ENCODE results near the gene KLHL29.

KLHL29 gene

GRCh38 chr2:23659328-23659727, 274.3 kb downstream of the KLHL29 start:
- no peak for DNase-seq (ENCODE audit: low read depth)

DNA sequence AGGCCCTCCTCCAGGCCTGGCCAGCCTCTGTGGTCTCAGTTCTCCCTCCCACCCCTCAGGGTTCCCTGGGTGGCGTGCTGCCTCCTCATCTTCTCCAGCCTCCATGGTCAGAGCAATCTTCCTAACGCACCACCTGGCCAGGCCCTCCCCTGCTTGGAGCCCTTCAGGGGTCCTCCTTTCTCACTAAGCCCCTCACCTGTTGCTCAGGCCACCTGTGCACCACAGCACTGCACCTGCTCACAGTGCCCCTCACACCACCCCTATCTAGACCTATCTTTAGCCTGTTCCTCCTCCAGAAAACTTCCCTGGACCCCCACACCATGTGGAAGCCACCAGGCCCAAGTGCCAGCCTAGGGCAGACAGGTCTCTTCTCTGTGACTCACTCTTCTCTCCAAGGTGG, 274.8 kb downstream of the KLHL29 start:
- no peak for DNase-seq (ENCODE audit: low read depth)

GRCh38 chr2:23660237-23660636, 275.3 kb downstream of the KLHL29 start:
- no peak for DNase-seq (ENCODE audit: low read depth)

GRCh38 chr2:23661276-23662050, 276.5 kb downstream of the KLHL29 start:
- no peak for DNase-seq (ENCODE audit: low read depth)

- no peak for DNase-seq (ENCODE audit: low read depth)
Observed at GRCh38 chr2:23662466-23662865, 277.5 kb downstream of the KLHL29 start.

DNA sequence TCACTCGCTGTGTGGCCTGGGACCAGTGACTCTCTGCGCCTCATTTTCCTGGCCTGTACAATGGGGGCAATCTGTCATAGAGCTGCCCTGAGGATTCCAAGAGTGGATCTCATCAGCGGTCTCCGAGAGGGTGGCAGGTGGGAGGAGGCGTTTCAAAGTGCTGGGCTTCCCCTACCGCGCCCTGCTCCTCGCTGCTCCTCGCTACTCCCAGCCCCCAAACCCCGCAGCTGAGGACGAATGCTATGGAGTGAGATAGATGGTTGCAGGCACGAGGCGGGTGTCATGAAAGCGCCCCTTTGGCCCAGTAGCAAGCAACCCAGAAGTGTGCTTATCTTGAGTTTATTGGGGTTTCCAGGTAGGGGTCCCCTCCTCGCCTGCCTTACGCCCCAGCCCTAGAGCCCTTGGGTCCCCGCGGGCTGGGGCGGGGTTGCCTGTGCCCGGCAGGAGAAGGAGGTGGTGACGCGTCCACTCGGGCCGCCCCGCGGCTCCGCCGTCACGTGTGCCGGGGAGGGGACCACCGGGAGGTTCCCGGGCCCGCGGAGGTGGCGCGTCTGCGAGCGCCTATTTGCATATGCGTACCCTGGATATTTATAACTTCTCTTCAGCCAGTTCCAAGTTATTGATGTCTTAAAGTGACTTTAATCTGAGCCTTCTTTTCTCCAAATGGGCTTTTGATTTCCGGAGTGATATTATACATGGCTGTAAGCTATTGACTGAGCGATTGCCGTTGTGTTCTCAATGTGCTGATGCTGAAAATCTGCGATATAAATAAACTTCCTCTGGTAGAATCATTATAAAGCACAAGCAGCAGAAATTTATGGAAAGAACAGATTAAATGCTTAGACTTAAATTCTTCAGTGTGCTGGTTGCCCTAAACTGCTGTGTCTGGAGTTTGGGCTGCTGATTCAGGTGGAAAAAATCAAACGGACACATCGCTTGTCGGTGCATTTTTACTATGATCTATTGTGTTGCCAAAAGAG, 278.3 kb downstream of the KLHL29 start:
- DNase-seq (ENCODE audit: low read depth): no peak

- no peak for DNase-seq (ENCODE audit: low read depth)
Observed at GRCh38 chr2:23664066-23664788, 279.2 kb downstream of the KLHL29 start.

DNA sequence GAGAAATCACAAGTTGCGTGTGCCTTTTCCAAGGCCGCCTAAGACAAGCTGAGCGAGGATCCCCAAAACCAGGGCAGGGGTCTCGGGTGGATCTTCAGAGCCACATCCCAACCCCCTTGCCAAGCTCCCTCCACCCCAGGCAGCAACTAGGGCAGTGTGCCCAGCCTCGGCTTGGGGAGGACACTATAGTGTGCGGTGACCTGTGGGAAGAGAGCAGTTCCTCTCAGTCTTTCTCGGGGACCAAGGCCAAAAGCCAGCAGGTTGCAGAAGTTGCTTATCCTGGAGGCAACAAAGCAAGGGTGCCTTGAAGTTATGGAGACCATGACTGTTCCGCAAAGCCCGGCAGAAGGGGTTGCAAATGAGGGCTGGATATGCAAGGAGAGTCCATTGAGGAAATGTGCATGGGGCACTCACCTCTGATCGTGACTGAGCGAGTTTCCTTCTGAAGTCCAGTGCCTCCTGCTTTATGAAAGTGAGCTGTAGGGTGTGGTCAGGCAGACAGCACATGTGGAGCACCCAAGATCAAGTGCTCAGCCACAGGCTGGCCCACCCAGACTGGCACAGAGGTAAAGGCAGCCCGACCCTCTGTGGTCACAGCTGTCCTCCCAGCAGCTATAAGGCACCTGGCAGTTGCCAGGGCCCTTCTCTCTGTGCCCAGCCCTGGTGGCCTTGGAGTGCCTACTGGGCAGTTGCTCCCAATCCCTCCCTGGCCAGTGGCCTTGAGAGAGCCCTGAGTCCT, 281.4 kb downstream of the KLHL29 start:
- DNase-seq (ENCODE audit: low read depth): no peak

DNA sequence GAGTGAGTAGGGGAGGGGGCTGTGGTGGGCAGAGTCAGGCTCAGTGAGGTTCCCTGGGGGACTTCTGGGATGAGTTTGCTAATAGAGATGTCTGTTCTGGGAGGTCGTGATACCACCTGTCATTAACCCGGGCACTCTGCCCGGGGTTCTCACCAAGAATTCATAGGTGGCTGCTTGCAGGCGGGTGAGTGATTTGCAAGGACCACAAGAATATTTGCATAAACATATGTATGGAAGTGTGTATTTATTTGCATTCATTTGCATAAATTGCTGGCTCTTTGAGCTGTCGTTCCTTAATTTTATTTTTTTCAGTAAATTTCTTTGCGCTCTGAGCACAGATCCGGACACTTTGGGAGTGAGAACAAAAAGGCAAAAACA, 282.0 kb downstream of the KLHL29 start:
- DNase-seq (ENCODE audit: low read depth): no peak

DNA sequence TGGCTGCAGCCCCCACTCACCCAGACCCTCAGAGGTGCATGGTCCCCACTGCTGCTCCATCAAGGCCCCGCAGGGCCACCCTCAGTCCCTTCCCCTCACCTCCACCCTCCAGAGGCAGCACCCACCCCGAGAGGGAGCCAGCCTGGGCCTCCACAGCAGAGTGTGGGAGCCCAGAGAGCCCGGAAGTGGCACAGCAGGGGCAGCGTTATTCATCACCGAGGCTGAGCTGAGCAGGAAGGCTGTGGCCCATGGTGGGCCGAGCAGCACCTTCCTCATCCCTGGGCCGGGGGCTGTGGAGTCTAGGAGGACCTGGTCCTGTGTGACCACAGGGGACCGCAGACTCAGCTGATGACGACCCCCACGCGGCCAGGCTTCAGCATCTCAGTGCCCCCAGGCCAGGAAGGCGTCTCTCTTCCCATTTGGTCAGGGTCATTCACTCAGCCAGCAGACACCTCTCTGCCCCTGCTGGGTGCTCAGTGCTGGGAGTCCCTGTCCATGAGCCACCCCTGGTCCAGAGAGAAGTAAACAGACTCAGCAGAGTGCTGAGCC, 283.9 kb downstream of the KLHL29 start:
- DNase-seq (ENCODE audit: low read depth): no peak

DNA sequence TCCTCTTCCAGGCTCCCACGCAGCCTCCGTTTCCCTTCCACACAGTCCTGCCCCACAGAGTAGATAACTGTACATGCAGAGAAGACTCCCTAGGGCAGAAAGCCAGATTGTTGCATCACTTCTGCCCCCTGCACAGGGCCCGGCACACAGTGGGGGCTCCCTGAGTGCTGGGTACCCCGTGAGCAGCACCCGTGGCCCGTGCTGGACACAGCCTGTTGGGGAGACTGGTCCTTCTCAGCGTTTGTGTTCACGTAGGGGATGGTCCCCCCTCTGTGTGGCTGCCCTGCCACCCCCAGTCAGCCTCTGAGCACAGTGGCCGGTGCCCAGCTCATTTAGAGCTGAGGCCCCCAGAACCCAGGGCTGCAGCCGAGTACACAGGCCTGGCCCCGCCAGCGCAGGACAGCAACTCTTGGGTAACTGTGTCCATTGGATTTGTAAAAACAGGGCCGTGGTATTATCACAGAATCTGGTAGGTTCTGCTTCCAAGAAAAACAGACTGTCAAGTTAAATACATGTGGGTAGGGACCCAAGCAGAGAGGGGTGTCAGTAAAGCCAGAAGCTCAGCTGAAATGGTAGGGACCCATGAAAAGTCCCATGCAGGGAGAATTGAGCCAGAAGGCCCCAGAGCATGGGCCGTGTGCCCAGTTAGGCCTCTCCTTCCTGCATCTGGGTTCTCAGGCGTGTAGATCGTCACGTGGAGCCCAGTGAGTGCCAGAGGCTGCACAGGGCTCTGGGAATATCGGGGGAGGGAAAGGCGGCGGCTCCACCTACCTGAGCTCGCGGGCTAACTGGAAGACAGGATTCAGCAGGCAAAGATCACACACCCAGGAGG, 284.6 kb downstream of the KLHL29 start:
- no peak for DNase-seq (ENCODE audit: low read depth)

- DNase-seq (ENCODE audit: low read depth): no peak
Observed at GRCh38 chr2:23670245-23670592, 285.2 kb downstream of the KLHL29 start.

DNA sequence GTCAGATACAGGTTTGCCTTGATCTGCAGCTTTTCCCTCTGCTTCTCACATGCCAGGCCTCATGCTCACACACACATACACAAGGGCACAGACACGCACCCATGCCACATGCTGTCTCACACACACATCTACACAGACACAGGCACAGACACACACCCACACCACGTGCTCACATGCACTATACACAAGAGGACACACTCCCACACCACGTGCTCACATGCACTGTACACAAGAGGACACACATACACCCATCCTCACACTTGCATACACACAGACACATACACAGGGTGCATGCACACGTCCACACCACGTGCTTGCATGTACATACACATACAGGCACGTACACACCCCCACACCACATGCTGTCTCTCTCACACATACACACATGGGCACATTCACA, 288.1 kb downstream of the KLHL29 start:
- no peak for DNase-seq (ENCODE audit: low read depth)

DNA sequence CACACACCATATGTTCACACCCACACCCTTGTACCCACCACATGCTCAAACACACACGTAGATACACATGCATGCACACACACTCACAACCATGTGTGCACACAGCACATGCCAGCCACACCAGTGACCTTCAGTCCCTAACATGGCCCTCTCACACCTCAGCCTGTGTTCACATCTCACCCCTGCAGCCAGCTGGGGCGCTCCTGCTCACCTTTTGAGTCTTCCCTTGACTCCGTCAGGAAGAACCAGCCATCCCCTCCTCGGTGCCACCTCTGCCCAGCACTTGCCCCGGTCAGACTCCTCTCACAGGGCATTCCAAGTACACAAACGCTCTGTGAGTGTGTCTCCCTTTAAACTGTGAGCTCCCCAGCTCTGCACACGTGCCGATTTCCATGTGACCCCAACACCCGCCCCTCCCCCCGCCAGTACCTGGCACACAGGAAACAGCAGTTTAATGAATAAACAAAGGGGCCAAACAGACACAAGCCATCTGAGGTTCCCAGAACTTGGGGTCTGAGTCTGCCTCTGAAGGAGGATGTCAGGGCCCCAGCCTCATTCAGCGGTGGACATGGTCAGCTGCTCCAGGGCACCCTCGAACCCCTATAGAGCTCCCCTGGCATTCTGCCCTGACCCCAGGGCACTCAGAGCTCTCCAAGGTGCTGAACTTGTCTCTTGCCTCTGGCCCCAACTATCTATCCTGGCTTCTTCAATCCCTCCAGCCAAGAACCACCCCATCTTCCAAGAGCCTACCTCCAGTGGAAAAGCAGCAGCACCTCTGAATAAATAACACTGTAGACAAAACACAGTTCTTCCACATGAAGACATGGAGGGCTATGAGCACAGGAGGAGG, 289.1 kb downstream of the KLHL29 start:
- DNase-seq (ENCODE audit: low read depth): no peak

DNA sequence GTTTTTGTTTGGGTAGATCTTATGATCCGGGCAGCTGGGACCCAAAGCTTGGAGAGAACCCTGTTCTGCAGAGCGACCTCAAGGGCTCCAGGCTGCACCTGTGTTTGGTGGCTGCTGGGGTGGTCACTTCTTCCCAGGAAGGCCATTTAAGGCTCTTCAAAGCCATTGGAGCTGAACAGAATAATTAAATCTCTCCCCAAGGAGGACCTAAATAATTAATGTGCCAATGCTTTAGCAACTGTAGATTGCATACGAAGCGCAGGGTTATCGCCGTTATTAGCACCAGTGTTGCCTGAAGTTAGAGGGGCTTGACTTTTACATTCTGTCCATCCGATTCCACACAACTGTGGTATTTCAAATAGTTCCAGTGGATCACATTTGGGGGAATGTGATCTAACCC, 290.5 kb downstream of the KLHL29 start:
- no peak for DNase-seq (ENCODE audit: low read depth)

DNA sequence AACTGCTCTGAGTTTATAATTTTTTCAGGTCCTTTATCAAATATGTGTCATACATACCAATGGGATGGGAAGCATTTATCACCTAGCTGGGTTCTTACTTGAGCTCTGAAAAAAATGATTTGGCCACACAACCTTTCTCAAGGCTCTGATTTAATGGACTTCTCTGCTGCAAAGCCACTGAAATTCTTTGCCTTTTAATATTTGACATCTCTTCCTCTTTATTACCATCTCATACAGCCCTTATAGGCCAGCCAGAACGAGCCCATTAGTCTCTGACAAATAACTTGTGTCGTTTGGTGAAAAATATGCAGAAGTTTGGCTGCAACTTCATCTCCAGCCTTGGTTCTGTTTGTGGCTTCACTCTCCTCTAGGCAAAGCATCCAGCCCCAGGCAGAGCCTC, 292.9 kb downstream of the KLHL29 start:
- no peak for DNase-seq (ENCODE audit: low read depth)

DNA sequence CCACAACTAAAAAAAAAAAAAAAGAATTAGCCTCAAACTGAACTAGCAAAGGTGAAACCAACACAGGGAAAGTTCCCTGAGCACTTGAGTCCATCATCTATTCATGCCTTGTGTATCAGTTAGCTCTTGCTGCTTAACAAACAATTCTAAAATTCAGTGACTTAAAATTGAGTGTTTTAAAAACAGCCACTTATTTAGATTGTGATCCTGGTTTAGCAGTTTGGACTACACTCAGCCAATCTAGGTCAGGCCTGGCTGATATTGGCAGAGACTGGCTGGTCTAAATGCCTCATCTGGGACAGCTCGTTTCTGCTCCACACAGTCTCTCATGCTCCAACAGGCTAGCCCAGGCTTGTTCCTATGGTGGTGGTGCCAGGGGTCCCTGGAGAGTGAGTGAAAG, 294.1 kb downstream of the KLHL29 start:
- DNase-seq (ENCODE audit: low read depth): no peak

GRCh38 chr2:23680951-23681350, 296.0 kb downstream of the KLHL29 start:
- DNase-seq (ENCODE audit: low read depth): no peak

- DNase-seq (ENCODE audit: low read depth): no peak
Observed at GRCh38 chr2:23681356-23682140, 296.6 kb downstream of the KLHL29 start.

Measured in stimulated activated CD8-positive, alpha-beta memory T cell treated with anti-CD3 and anti-CD28 coated beads, Interleukin-7, amount 100 ng/mL, for 24 hours (primary cell).